ENCODE results near the gene SLC25A20. TPM values are rescaled to one million over a fixed set of nuclear protein-coding genes. Genes with fewer than 3 reads are reported as not detected.
A peak's percentile ranks its signal among the peaks of the same experiment; 100 is the strongest.

Gene SLC25A20, protein sequence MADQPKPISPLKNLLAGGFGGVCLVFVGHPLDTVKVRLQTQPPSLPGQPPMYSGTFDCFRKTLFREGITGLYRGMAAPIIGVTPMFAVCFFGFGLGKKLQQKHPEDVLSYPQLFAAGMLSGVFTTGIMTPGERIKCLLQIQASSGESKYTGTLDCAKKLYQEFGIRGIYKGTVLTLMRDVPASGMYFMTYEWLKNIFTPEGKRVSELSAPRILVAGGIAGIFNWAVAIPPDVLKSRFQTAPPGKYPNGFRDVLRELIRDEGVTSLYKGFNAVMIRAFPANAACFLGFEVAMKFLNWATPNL
- total RNA-seq = 10 to 100 TPM; 35.2 to 40.6 TPM

- POLR2A ChIA-PET = interaction anchor here (1.0 to 1.5 kb wide), 2 partner anchors 17 to 51 kb away, joined by 3 to 4 read pairs; partner anchors contain the start of gene PRKAR2A
- CTCF ChIA-PET = interaction anchor here (0.8 to 1.7 kb wide), 6 partner anchors 21 to 89 kb away, joined by 3 to 11 read pairs (median 3); partner anchors contain the start of gene ARIH2
- DNase-seq = peak; percentile 94
- Mint-ChIP-seq H3K4me1 (peaks cover 55% of the 10 kb centered on the region), H3K27ac (peak within 1 kb of the TSS; percentile 97), H3K36me3 (ENCODE audit: low read depth) (peaks cover 8% of the 10 kb centered on the region), H3K4me3 (peak within 1 kb of the TSS; percentile 97), H3K9me3 (no peaks in the 10 kb centered on the region), H3K27me3 (no peaks in the 10 kb centered on the region)
These were observed at the start of gene SLC25A20 for GRCh38 chr3:48898383-48899234. SLC25A20 (minus strand) TSS chr3:48898882; CDS start chr3:48898794, 88 bp downstream.

DNA sequence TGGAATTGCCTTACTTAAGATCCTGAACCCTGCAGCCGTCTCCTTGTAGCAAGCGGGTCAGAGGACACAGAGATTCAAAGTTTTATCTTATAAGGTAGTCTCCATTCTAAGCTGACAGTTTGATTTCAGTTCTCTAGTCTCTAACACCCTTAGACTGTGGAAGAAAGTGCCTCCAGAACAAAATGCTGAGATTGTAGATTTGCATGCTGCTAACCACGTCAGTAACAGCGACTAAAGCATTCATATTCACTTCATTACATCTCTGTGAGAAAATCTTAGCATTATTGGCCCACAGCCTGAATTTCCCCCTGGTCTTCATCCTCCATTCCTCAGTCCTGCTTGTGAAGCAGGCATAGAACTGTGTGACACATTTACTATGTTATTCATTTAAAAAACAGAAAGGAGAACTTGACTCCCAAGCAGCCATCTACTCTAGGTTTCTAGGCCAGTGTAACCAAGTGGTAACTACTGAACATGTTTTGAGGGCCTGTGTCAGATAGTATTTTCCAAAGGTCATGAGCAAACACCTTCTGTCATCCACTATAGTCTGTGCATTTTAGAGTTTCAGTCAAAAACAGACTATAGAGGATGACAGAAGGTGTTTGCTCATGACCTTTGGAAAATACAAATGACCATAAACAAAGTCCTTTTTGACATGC is 47.3 kb upstream of the SLC25A20 start:
- ChIA-PET POLR2A (no interaction called here), CTCF (interaction anchor here (1.2 kb wide), 1 partner anchor 49 kb away, joined by 3 read pairs; no protein-coding TSS in a partner anchor)
- H3K27me3 Mint-ChIP-seq = no peaks in the 10 kb centered on the region
- no peak overlapping the region for H3K27ac Mint-ChIP-seq
- H3K9me3 Mint-ChIP-seq = no peaks in the 10 kb centered on the region
- H3K4me3 Mint-ChIP-seq = no peak overlapping the region
- peaks cover 12% of the 10 kb centered on the region for H3K36me3 Mint-ChIP-seq (ENCODE audit: low read depth)
- no peak for DNase-seq
- peaks cover 18% of the 10 kb centered on the region for H3K4me1 Mint-ChIP-seq

- POLR2A ChIA-PET = no interaction called here
These were observed 46.8 kb upstream of the SLC25A20 start for GRCh38 chr3:48945432-48945831.

GRCh38 chr3:48938689-48939088 is 40.0 kb upstream of the SLC25A20 start:
- Mint-ChIP-seq H3K36me3 (ENCODE audit: low read depth) (peaks cover 47% of the 10 kb centered on the region), H3K4me1 (peaks cover 35% of the 10 kb centered on the region), H3K27ac (no peak overlapping the region), H3K4me3 (no peak overlapping the region), H3K9me3 (no peaks in the 10 kb centered on the region), H3K27me3 (no peaks in the 10 kb centered on the region)
- ChIA-PET CTCF (no interaction called here), POLR2A (no interaction called here)
- no peak for DNase-seq

More at GRCh38 chr3:48945432-48945831, 46.8 kb upstream of the SLC25A20 start:
- Mint-ChIP-seq H3K4me3 (no peak overlapping the region), H3K9me3 (no peaks in the 10 kb centered on the region), H3K27ac (no peak overlapping the region), H3K36me3 (ENCODE audit: low read depth) (peaks cover 12% of the 10 kb centered on the region), H3K4me1 (peaks cover 19% of the 10 kb centered on the region), H3K27me3 (no peaks in the 10 kb centered on the region)
- CTCF ChIA-PET = interaction anchor here (0.6 kb wide), 1 partner anchor 1029 kb away, joined by 3 read pairs; no protein-coding TSS in a partner anchor
- DNase-seq = no peak

- Mint-ChIP-seq H3K36me3 (ENCODE audit: low read depth) (peaks cover 47% of the 10 kb centered on the region), H3K9me3 (no peaks in the 10 kb centered on the region), H3K4me1 (peaks cover 34% of the 10 kb centered on the region), H3K27me3 (no peaks in the 10 kb centered on the region), H3K4me3 (no peak overlapping the region), H3K27ac (no peak overlapping the region)
- POLR2A ChIA-PET = no interaction called here
- no peak for DNase-seq
- CTCF ChIA-PET = interaction anchor here (1.4 kb wide), 1 partner anchor 19 kb away, joined by 5 read pairs; the partner anchor contains the start of gene ARIH2
These were observed 39.5 kb upstream of the SLC25A20 start for GRCh38 chr3:48938156-48938555.

DNA sequence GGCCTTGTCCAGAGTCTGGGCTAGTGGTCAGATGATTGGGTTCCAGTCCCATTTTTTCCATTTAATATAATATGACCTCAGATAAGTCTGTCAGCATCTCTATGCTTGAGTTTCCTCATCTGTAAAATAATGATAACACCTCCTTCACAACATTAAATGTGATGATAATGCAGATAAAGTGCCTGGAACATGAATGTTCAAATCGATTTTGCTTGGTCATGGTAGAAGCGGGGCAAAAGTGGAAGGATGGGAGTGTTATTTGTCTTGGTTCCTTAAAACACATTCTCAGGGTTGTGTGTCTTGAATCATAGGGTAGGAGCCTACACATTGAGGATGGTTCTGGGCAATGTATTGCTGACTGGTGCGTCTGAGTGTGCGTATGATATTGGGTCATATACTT is 36.8 kb upstream of the SLC25A20 start:
- POLR2A ChIA-PET = no interaction called here
- H3K27ac Mint-ChIP-seq = no peak overlapping the region

GRCh38 chr3:48934333-48934991 is 35.8 kb upstream of the SLC25A20 start:
- Mint-ChIP-seq H3K9me3 (no peaks in the 10 kb centered on the region), H3K36me3 (ENCODE audit: low read depth) (peaks cover 61% of the 10 kb centered on the region), H3K4me1 (peaks cover 51% of the 10 kb centered on the region), H3K27me3 (no peaks in the 10 kb centered on the region), H3K4me3 (no peak overlapping the region), H3K27ac (no peak overlapping the region)
- POLR2A ChIA-PET = no interaction called here
- no peak for DNase-seq
- CTCF ChIA-PET = interaction anchor here (0.8 to 1.7 kb wide), 2 partner anchors 9 kb away, joined by 3 to 5 read pairs; no protein-coding TSS in a partner anchor

More for the DNA sequence above, 36.8 kb upstream of the SLC25A20 start:
- Mint-ChIP-seq H3K36me3 (ENCODE audit: low read depth) (peaks cover 53% of the 10 kb centered on the region), H3K4me3 (no peak overlapping the region), H3K27me3 (no peaks in the 10 kb centered on the region), H3K9me3 (no peaks in the 10 kb centered on the region), H3K4me1 (peaks cover 43% of the 10 kb centered on the region)
- CTCF ChIA-PET = interaction anchor here (0.7 kb wide), 1 partner anchor 17 kb away, joined by 5 read pairs; the partner anchor contains the start of gene ARIH2
- no peak for DNase-seq

GRCh38 chr3:48931944-48932580 is 33.4 kb upstream of the SLC25A20 start:
- peak overlapping the region; percentile 58 for H3K27ac Mint-ChIP-seq
- peaks cover 60% of the 10 kb centered on the region for H3K4me1 Mint-ChIP-seq
- DNase-seq = no peak
- H3K27me3 Mint-ChIP-seq = no peaks in the 10 kb centered on the region
- peaks cover 72% of the 10 kb centered on the region for H3K36me3 Mint-ChIP-seq (ENCODE audit: low read depth)
- CTCF ChIA-PET = interaction anchor here (0.6 to 1.9 kb wide), 9 partner anchors 8 to 726 kb away, joined by 3 to 6 read pairs (median 4); partner anchors contain the start of gene ARIH2
- H3K4me3 Mint-ChIP-seq = no peak overlapping the region
- POLR2A ChIA-PET = no interaction called here
- no peaks in the 10 kb centered on the region for H3K9me3 Mint-ChIP-seq

GRCh38 chr3:48930590-48930989 is 31.9 kb upstream of the SLC25A20 start:
- H3K9me3 Mint-ChIP-seq = no peaks in the 10 kb centered on the region
- H3K27me3 Mint-ChIP-seq = no peaks in the 10 kb centered on the region
- H3K4me3 Mint-ChIP-seq = no peak overlapping the region
- peaks cover 72% of the 10 kb centered on the region for H3K4me1 Mint-ChIP-seq
- H3K36me3 Mint-ChIP-seq (ENCODE audit: low read depth) = peaks cover 77% of the 10 kb centered on the region
- CTCF ChIA-PET = interaction anchor here (0.9 to 2.0 kb wide), 3 partner anchors 11 to 38 kb away, joined by 3 to 10 read pairs (median 3); partner anchors contain the start of gene ARIH2
- no peak for DNase-seq
- POLR2A ChIA-PET = interaction anchor here (1.7 kb wide), 1 partner anchor 12 kb away, joined by 3 read pairs; the partner anchor contains the start of gene ARIH2
- no peak overlapping the region for H3K27ac Mint-ChIP-seq

DNA sequence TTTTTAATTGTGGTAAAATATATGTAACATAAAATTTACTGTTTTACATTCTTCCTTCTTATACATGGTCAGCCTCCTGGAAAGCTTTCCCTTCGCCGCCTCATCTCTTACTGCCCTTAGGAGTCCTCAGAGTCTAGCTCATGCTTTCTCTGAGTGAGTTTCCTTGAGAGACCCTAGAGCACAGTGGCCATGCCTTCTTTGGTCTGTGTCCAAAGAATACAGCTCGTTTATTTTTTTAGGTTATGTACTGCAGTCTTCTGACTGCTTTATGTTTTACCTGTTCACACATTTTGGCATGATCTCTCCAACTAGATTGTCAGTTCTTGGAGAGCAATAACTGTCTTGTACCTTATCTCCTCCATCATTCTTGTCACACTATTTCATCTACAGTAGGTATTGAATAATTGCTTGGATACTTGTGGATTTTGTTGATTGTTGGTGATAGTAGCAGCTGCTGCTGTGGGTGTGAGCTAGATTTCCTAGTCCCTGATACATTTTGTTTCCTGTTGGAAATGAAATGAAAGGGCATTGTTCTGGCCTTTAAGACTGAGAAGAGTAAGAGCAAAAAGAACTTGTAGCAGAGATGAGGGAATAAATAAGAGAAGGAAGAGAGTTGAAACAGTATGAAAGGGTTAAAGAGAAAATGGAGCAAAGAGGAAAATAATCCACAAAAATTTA is 30.8 kb upstream of the SLC25A20 start:
- Mint-ChIP-seq H3K4me3 (no peak overlapping the region), H3K4me1 (peaks cover 69% of the 10 kb centered on the region), H3K36me3 (ENCODE audit: low read depth) (peaks cover 68% of the 10 kb centered on the region), H3K9me3 (no peaks in the 10 kb centered on the region), H3K27me3 (no peaks in the 10 kb centered on the region), H3K27ac (peak overlapping the region; percentile 79)
- ChIA-PET CTCF (interaction anchor here (0.5 to 2.0 kb wide), 4 partner anchors 10 to 149 kb away, joined by 3 to 10 read pairs (median 4); partner anchors contain the start of gene ARIH2), POLR2A (no interaction called here)
- DNase-seq = no peak

DNA sequence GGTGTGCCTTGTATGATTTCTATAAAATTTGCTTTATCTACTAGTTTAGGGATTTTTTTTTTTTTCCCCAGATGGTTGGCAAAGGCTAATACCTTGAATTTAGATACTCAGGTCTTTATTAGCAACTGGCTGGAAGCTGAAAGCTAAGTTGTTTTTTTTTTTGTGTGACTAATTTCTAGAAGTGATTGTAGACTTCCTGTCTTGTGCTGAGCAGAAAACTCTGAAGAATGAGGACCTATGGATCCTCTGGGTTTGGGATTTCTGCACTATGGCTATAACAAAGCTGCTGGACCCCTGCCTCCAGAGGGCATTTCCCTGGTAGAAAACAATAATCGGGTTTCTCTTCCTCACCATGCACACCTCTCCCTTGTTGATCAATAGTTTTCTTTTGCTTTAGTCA is 30.0 kb upstream of the SLC25A20 start:
- CTCF ChIA-PET = interaction anchor here (0.6 to 2.0 kb wide), 5 partner anchors 9 to 1541 kb away, joined by 3 to 10 read pairs (median 3); partner anchors contain the start of gene ARIH2
- Mint-ChIP-seq H3K9me3 (no peaks in the 10 kb centered on the region), H3K36me3 (ENCODE audit: low read depth) (peaks cover 60% of the 10 kb centered on the region), H3K4me3 (peak overlapping the region; percentile 4), H3K27ac (peak overlapping the region; percentile 74), H3K4me1 (peaks cover 63% of the 10 kb centered on the region), H3K27me3 (no peaks in the 10 kb centered on the region)
- no peak for DNase-seq
- POLR2A ChIA-PET = no interaction called here
